Left lobe of liver (tissue), 2 donors: ENCODE results near the gene SMARCAD1. TPM values are rescaled to one million over a fixed set of nuclear protein-coding genes. Genes with fewer than 3 reads are reported as not detected.

Experiments
- ATAC-seq: fragments of 200-7000 bp; cut with Tn5 transposase; one replicate; pipeline ENCODE4 v1.9.1; 2020; ENCODE audit warnings: mild to moderate bottlenecking, moderate library complexity
- DNase-seq: peaks from one replicate; pipeline ENCODE4 v3.0.0-alpha.2; 2020; ENCODE audit warnings: low spot score
- total RNA-seq: library from RNA; stranded (reverse); gene quantifications from one replicate; pipeline ENCODE4 v1.2.1, GENCODE V29; 2021
- donor health status: DM: no; HTN: no; CAD: no; lungs with moderate emphysema.
- donor health status: DM: no; HTN: yes; CAD: no.

The SMARCAD1 gene
- 7.4 TPM for total RNA-seq

GRCh38 chr4:94207469-94208224 lies at the start of gene SMARCAD1:
SMARCAD1 (plus strand) TSS chr4:94207865; CDS start chr4:94208395, 530 bp downstream.
- DNase-seq (peak; percentile 85), ATAC-seq (peak; percentile 95)

GRCh38 chr4:94158883-94159282 lies 48.8 kb upstream of the SMARCAD1 start:
- DNase-seq, result no peak
- ATAC-seq, result no peak

- ATAC-seq (no peak), DNase-seq (no peak)
Measured at GRCh38 chr4:94159790-94160189, 47.9 kb upstream of the SMARCAD1 start.

- no peak for ATAC-seq
- no peak for DNase-seq
Measured at GRCh38 chr4:94160774-94161173, 46.9 kb upstream of the SMARCAD1 start.

- no peak for DNase-seq
- ATAC-seq, result no peak
Measured at GRCh38 chr4:94165256-94165655, 42.4 kb upstream of the SMARCAD1 start.

GRCh38 chr4:94168321-94168720 lies 39.3 kb upstream of the SMARCAD1 start:
- ATAC-seq (no peak), DNase-seq (no peak)

- DNase-seq (no peak), ATAC-seq (no peak)
Measured at GRCh38 chr4:94169803-94170372, 37.8 kb upstream of the SMARCAD1 start.

- no peak for ATAC-seq
- DNase-seq, result no peak
Measured at GRCh38 chr4:94171616-94172015, 36.0 kb upstream of the SMARCAD1 start.

GRCh38 chr4:94175553-94176261 lies 32.0 kb upstream of the SMARCAD1 start:
- DNase-seq (no peak), ATAC-seq (no peak)

- no peak for DNase-seq
Measured at GRCh38 chr4:94177822-94178221, 29.8 kb upstream of the SMARCAD1 start.

GRCh38 chr4:94181815-94182214 lies 25.9 kb upstream of the SMARCAD1 start:
- DNase-seq (no peak), ATAC-seq (no peak)

More at GRCh38 chr4:94177822-94178221, 29.8 kb upstream of the SMARCAD1 start:
- no peak for ATAC-seq

- DNase-seq (no peak), ATAC-seq (no peak)
Measured at GRCh38 chr4:94202769-94203168, 4.9 kb upstream of the SMARCAD1 start.

- no peak for DNase-seq
- no peak for ATAC-seq
Measured at GRCh38 chr4:94208266-94208665, 601 bp downstream of the SMARCAD1 start.

GRCh38 chr4:94208918-94209317 lies 1.3 kb downstream of the SMARCAD1 start:
- DNase-seq, result no peak
- ATAC-seq, result no peak

- ATAC-seq (no peak), DNase-seq (no peak)
Measured at GRCh38 chr4:94211861-94212260, 4.2 kb downstream of the SMARCAD1 start.

- ATAC-seq, result no peak
- no peak for DNase-seq
Measured at GRCh38 chr4:94214703-94215319, 7.1 kb downstream of the SMARCAD1 start.

GRCh38 chr4:94216394-94216793 lies 8.7 kb downstream of the SMARCAD1 start:
- DNase-seq (no peak), ATAC-seq (no peak)

GRCh38 chr4:94219402-94219801 lies 11.7 kb downstream of the SMARCAD1 start:
- DNase-seq (no peak), ATAC-seq (no peak)

GRCh38 chr4:94221916-94222315 lies 14.3 kb downstream of the SMARCAD1 start:
- DNase-seq (no peak), ATAC-seq (no peak)

- ATAC-seq, result no peak
- no peak for DNase-seq
Measured at GRCh38 chr4:94225449-94225848, 17.8 kb downstream of the SMARCAD1 start.

GRCh38 chr4:94226763-94227162 lies 19.1 kb downstream of the SMARCAD1 start:
- DNase-seq (no peak), ATAC-seq (no peak)
